Heart left ventricle (tissue), 16 donors: ENCODE results near the gene VPS13C. TPM values are rescaled to one million over a fixed set of nuclear protein-coding genes. Genes with fewer than 3 reads are reported as not detected.

ENCODE experiments used
- ATAC-seq, 4 donors: fragments of 200-7000 bp; cut with Tn5 transposase; one replicate each; pipeline ENCODE4 v1.9.1; 2020 to 2022; ENCODE audit warnings: moderate library complexity in 4 of 4, mild to moderate bottlenecking in 3 of 4, moderate number of reproducible peaks in 1 of 4
- DNase-seq, 5 donors: peaks; one replicate each; pipeline ENCODE4 v3.0.0-alpha.2; 2020
- H3K27ac ChIP-seq, 12 donors: fragments of 200-600 bp; sonication (generic) in 4 of 12; one replicate each; pipeline versions ENCODE4 v1.5.0 to v1.8.0; 2016 to 2022; ENCODE audit warnings: mild to moderate bottlenecking in 2 of 12
- H3K27me3 ChIP-seq, 9 donors: fragments of 200-600 bp; sonication (generic) in 2 of 9; one replicate each; pipeline versions ENCODE4 v1.5.1 to v1.8.0; 2016 to 2022; ENCODE audit warnings: mild to moderate bottlenecking in 3 of 9
- H3K36me3 ChIP-seq, 9 donors: fragments of 200-600 bp; sonication (generic) in 2 of 9; one replicate each; pipeline versions ENCODE4 v1.5.0 to v1.8.0; 2018 to 2022; ENCODE audit warnings: mild to moderate bottlenecking in 2 of 9
- H3K4me1 ChIP-seq, 12 donors: fragments of 200-600 bp; sonication (generic) in 4 of 12; one replicate each; pipeline versions ENCODE4 v1.5.0 to v1.8.0; 2016 to 2022; ENCODE audit warnings: mild to moderate bottlenecking in 3 of 12
- H3K4me3 ChIP-seq, 12 donors: fragments of 200-600 bp; sonication (generic) in 4 of 12; one replicate each; pipeline versions ENCODE4 v1.5.0 to v1.8.0; 2017 to 2022; ENCODE audit warnings: mild to moderate bottlenecking in 9 of 12, moderate library complexity in 4 of 12
- H3K9me3 ChIP-seq, 12 donors: fragments of 200-600 bp; sonication (generic) in 4 of 12; one replicate each; pipeline versions ENCODE4 v1.5.0 to v1.8.0; 2016 to 2022; ENCODE audit warnings: mild to moderate bottlenecking in 1 of 12
- POLR2A ChIP-seq, 2 donors: fragments of 450-650 bp; IDR thresholded peaks; one replicate each; pipeline ENCODE4 v1.6.1; 2017; ENCODE audit warnings: antibody characterized with exemption in 2 of 2, mild to moderate bottlenecking in 2 of 2, moderate library complexity in 2 of 2
- WGBS, 4 donors: extraction: QIAGEN DNeasy Blood & Tissue Kit in 2 of 4; methylation state at CpG; one replicate each; pipeline versions ENCODE4 v1.1.5 to v1.1.7; 2013 to 2018; 5-methylcytosine and 5-hydroxymethylcytosine counted together
- intact Hi-C, 10 donors: fragments of 100-400 bp; cut with DNase I; formaldehyde crosslinking; loops; one replicate each; pipeline versions ENCODE4 v1.11.1 to v1.14.2; 2022
- polyA plus RNA-seq, 2 donors: library from polyadenylated mRNA; stranded (reverse); fragments of 200-250 nt; gene quantifications; one replicate each; pipeline ENCODE4 v1.2.3, GENCODE V29; 2013
- total RNA-seq, 9 donors: library from RNA; depleted of rRNA in 2 of 9; stranded (reverse); fragments of >200 nt in 2 of 9; fragmentation: NEBNext Ultra II Directional in 3 of 9; extraction: Animal tissue kit (Norgen Biotek cat#: 25700) in 3 of 9; gene quantifications; one replicate each; pipeline versions ENCODE4 v1.1.0 to v1.2.4, GENCODE V29; 2016 to 2023
- TF ChIP-seq, protein P1 (sequence below), 12 donors: fragments of 200-600 bp; sonication (generic) in 4 of 12; IDR thresholded peaks; one replicate each; pipeline versions ENCODE4 v1.5.0 to v1.8.0; 2018 to 2022; ENCODE audit warnings: antibody characterized with exemption in 12 of 12, mild to moderate bottlenecking in 5 of 12
- donor health status: ischemic (EF 13 %, LVEDD 7.1; RV severe dilation, severe dysfunction).
- donor health status: healthy with polysubstance abuse.
- donor health status: DM: no; HTN: yes; CAD: no.
- donor health status: DM: no; HTN: no; CAD: no.
- donor health status: ischemic (EF 25% LVEDD 6.9; RV normal size, moderate dysfunction).
- donor health status: ischemic (EF 25% LVEDD 5.7; RV mildly dilated, moderate dysfunction).
- donor health status: healthy.
- donor health status: DM: yes; HTN: yes; CAD: no.
- donor health status: ischemic (EF 35%, LVEDD 5.7; RV mildly dilated, moderate dysfunction).
- donor health status: nonischemic (EF 11% LVEDD 7.7; RV severe dilation, severe dysfunction).
- donor health status: DM: yes; HTN: yes; CAD: no.
- donor health status: PGD.
- donor health status: ischemic (EF 29% LVEDD 5.4; RV normal size, mild dysfunction).
- donor health status: nonischemic (EF 23%, LVEDD 6.1; RV moderate dilation, normal function).

The VPS13C gene
- total and polyA plus RNA-seq, 11 donors: 9.8 to 70.1 (median 36.5) TPM

DNA sequence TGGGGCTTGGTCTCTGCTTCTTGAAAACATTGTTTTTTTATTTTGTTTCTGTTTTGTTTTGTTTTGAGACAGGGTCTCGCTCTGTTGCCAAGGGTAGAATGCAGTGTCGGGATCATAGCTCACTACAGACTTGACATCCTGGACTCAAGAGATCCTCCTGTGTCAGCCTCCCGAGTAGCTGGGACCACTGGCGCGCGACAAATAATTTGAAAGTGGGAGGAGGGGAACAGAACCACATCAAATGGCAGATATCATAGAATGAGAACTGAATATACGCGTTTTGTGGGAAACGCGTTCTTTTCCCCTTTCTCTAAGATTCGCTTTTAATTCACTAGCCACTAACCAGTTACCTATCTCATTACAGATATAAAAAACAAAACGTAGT is 641 bp upstream of the VPS13C start:
- TF ChIP-seq, protein P1, sequence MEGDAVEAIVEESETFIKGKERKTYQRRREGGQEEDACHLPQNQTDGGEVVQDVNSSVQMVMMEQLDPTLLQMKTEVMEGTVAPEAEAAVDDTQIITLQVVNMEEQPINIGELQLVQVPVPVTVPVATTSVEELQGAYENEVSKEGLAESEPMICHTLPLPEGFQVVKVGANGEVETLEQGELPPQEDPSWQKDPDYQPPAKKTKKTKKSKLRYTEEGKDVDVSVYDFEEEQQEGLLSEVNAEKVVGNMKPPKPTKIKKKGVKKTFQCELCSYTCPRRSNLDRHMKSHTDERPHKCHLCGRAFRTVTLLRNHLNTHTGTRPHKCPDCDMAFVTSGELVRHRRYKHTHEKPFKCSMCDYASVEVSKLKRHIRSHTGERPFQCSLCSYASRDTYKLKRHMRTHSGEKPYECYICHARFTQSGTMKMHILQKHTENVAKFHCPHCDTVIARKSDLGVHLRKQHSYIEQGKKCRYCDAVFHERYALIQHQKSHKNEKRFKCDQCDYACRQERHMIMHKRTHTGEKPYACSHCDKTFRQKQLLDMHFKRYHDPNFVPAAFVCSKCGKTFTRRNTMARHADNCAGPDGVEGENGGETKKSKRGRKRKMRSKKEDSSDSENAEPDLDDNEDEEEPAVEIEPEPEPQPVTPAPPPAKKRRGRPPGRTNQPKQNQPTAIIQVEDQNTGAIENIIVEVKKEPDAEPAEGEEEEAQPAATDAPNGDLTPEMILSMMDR (IDR thresholded peaks at IDR 0.05): no peak
- no peak for TF ChIP-seq POLR2A (IDR thresholded peaks at IDR 0.05)
- Histone ChIP-seq H3K27me3 (no peaks in the 10 kb centered on the region), H3K4me3 (peak overlapping the region; percentile 62 to 99 (median 92)), H3K36me3 (no peaks in the 10 kb centered on the region), H3K9me3 (no peaks in the 10 kb centered on the region), H3K27ac (peak overlapping the region; percentile 8 to 99 (median 88)), H3K4me1 (peaks cover 0 to 35% (median 14%) of the 10 kb centered on the region in 12 donors)
- 15 to 26% (median 20%) methylated on average over 12 of the region's 12 CpGs for WGBS, 4 donors
- ATAC-seq (peak in 2 of 4 donors; percentile 3 to 23), DNase-seq (no peak)
- intact Hi-C loops: loop anchor here in 2 of 10 donors (10.0 kb wide), 2 partner anchors 86 to 244 kb away; no protein-coding TSS in a partner anchor

DNA sequence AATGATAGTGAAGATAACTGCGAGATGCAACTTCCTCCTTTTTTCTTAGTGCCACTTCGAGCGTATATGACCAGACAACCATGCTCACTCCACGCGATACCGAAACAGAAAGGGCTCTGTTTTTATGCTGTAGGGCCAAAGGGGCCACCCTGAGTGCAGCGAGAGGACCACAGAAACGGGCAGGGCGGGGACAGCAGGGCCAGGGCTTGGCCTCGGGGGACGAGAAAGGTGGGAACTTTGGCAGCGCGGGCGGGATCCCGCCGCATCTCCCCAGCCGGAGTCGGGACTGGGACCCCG is 483 bp downstream of the VPS13C start:
- peak overlapping the region; percentile 62 to 99 (median 88) for H3K27ac ChIP-seq
- no peaks in the 10 kb centered on the region for H3K27me3 ChIP-seq

DNA sequence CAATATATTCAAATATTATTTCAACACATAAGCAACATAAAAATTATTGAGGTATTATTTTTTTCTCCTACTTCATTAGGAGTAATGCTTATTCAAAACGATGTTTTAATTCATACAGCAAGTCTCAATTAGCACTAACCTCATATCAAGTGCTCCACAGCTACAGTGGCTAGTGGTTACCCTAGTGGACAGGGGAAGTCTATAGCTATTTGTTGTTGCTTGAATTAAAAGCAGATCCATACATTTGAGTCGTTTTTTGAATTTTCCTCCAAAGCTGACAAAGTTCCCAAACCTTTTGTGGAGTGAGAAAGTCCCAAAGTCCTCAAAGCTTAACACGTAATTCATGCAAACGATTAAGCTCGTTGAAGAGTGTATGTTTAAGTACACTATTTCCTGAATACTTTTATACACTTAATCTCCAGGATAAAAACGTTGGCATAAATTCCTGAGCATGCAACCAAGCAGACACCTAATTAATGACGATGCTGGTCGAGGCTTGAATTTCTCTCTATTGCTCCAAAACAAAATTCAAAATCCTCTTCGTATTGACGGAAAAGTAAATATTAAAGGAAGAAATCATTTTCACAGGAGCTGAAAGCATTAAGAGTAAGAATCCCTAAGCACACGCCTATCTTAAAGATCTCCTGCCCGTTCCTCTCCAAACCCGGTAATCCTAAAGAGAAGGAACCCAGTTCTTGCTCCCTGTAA is 985 bp downstream of the VPS13C start:
- intact Hi-C loops: no loop called here
- H3K27ac ChIP-seq: peak overlapping the region; percentile 62 to 99 (median 88)
- WGBS, 4 donors: 7 to 12% (median 8%) methylated on average over 13 of the region's 13 CpGs

More for the DNA sequence above, 483 bp downstream of the VPS13C start:
- no peaks in the 10 kb centered on the region for H3K36me3 ChIP-seq
- ATAC-seq (peak; percentile 13 to 67 (median 51)), DNase-seq (peak; percentile 43 to 71 (median 51))
- intact Hi-C loops: loop anchor here in 2 of 10 donors (10.0 kb wide), 2 partner anchors 85 to 245 kb away; no protein-coding TSS in a partner anchor
- TF ChIP-seq, protein P1 (IDR thresholded peaks at IDR 0.05): no peak
- H3K4me3 ChIP-seq: peak overlapping the region; percentile 62 to 99 (median 92)
- no peaks in the 10 kb centered on the region for H3K9me3 ChIP-seq
- WGBS, 4 donors: 0 to 1% (median 0%) methylated on average over 16 to 19 of the region's 19 CpGs
- H3K4me1 ChIP-seq: peaks cover 0 to 46% (median 14%) of the 10 kb centered on the region in 12 donors

More for the DNA sequence above, 985 bp downstream of the VPS13C start:
- peak overlapping the region; percentile 62 to 99 (median 92) for H3K4me3 ChIP-seq
- DNase-seq: no peak
- H3K4me1 ChIP-seq: peaks cover 0 to 51% (median 16%) of the 10 kb centered on the region in 12 donors
- ATAC-seq: no peak
- H3K36me3 ChIP-seq: no peaks in the 10 kb centered on the region
- H3K27me3 ChIP-seq: no peaks in the 10 kb centered on the region
- TF ChIP-seq, protein P1 (IDR thresholded peaks at IDR 0.05): peak in 2 of 12 donors; percentile 10 to 14
- TF ChIP-seq POLR2A (IDR thresholded peaks at IDR 0.05): no peak
- H3K9me3 ChIP-seq: no peaks in the 10 kb centered on the region
